Measurements from ENCODE around the gene MAL.

MAL gene

DNA sequence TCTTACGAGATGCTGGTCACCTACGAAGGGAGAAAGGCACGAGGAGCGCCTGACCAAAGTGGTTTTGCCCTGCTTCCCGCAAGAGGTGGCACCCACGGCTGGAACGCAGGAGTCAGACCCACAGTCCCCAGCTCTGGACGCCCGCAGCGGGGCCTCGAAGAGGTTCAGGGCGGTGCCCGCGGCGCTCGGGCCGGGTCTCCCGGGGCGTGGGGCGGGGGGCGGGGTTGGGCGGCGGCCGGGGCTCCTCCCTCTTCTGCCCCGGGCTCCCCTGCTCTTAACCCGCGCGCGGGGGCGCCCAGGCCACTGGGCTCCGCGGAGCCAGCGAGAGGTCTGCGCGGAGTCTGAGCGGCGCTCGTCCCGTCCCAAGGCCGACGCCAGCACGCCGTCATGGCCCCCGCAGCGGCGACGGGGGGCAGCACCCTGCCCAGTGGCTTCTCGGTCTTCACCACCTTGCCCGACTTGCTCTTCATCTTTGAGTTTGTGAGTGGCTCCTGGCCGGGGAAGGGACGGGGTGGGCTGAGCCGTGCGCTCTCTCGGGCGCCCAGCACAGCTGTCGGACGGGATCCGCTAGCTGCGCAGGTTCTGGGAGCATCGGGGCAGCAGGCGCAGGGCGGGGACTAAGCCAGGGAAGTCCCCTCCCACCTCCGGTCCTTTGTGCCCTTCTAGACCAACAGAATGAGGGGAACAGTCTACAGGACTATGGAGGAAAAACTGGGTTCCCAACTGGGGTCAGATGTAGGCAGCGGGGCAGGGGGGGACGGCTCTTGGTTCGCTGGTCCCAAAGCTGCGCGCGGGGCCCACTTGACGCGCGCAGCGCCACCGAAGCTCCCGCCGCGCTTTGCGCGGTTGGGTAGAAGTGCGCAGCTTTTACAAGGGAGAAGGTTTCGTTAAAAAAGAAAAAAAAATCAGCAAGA lies at the start of gene MAL:
TSS of gene MAL (plus strand) at position 303 of the 914 bp plus-strand sequence. CDS start at position 388, 85 bp downstream.
- peak; percentile 51 for DNase-seq (ENCODE audit: low spot score)

DNA sequence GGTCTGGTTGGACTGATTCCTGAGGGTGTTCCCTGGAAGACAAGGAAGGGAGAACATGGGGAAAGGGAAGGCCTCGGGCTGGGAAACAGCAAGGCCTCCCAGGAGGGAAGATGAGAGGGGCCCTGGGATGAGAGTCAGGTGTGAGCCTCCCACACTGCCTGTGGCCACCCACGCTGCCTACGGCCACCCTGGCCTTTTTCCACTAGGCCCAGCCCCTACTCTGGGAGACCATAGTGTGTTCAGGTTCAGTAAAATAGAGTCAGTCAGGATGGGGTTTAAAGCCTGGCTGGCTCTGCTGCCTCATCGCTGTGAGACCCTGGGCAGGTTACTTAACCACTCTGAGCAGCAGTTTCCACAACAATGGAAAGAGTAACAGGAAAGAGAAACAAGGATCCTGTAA lies 47.7 kb upstream of the MAL start:
- DNase-seq (ENCODE audit: low spot score), result no peak

DNA sequence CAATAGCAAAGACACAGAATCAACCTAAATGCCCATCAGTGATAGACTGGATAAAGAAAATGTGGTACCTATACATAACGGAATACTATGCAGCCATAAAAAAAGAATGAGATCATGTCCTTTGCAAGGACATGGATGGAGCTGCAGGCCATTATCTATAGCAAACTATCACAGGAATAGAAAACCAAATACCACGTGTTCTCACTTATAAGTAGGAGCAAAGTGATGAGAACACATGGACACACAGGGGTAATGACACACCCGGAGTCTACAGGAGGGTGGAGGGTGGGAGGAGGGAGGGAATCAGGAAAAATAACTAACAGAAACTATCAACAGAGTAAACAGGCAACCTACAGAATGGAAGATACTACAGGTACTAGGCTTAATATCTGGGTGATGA lies 46.6 kb upstream of the MAL start:
- DNase-seq (ENCODE audit: low spot score), result no peak

DNA sequence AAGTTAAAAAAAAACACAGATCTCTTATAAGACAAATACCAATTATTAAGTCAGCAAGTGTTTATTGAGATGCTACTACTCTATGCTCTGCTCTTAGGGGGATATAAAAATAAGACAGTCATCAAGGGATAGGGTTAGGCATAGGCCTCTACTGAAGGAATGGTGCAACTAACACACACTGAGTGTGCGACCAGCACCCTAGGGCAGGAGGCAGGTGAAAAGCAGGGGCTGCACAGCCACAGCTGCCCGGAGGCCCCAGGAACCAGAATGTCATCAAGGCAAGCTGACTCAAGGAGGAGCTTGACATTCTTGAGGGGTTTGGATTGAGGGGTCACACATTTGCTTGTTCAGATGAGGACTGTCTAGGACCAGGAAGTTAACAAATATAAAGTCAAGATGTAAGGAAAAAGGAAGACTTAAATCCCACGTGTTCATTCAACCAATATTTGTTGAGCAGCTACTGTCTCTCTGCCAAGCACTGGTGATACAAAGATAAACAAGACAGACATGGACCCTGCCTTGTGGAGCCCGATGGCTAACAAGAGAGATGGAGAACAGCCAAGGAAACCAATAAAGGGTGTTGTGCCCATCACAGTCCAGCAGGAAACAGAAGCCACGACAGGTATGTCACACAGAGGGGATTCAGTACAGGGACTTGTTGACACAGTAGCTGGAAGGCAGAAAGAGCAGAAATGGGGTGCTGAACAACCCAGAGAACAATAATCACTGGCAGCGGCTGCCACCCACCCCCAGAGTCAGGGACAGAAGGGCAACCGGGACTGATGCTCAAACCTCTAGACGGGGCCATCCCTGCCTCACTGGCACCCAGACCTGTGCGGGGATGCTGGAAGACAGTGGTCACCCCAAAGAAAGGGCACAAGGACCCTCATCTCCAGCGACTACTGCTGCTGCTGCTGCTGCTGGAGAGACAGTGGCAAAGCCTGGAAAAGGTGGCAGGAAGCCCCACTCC lies 45.8 kb upstream of the MAL start:
- no peak for DNase-seq (ENCODE audit: low spot score)

DNA sequence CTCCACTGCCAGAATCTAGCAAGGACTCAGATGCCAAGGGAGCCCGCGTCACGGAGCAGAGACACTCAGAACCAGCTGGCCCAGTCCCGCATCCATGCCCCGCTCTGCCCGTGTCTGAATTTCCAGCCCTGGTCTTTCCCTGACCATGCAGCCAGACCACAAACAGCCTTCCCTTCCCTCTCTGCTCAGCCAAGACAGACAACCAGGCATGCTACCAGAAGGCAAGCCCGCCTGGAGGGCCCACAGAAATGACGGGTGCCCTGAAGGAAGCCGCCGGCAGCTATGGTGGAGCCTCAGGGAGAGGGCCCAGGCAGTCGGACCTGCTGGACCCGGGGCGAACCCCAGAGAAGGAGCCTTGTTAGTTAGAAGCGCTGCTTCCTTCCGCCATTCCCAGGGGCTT lies 45.1 kb upstream of the MAL start:
- no peak for DNase-seq (ENCODE audit: low spot score)

DNA sequence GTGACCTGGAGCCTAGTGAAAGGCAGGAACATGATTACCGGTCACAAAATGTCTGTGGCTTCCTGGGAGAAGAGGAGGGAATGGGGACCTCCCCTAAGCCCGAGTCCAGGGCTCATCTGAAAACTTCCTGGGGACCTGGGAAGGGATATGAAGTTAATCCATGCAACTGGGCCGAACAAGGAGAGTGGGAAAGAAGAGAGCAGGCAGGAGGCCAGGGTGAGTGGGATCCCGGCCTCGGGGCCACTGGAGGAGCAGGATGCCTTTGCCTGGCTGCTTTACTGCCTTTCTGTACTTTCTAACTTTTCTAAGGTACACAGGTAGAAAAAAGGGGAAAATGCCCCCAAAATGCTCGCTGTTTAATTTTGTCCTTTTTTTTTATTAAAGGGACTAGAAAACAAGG lies 43.4 kb upstream of the MAL start:
- no peak for DNase-seq (ENCODE audit: low spot score)

DNA sequence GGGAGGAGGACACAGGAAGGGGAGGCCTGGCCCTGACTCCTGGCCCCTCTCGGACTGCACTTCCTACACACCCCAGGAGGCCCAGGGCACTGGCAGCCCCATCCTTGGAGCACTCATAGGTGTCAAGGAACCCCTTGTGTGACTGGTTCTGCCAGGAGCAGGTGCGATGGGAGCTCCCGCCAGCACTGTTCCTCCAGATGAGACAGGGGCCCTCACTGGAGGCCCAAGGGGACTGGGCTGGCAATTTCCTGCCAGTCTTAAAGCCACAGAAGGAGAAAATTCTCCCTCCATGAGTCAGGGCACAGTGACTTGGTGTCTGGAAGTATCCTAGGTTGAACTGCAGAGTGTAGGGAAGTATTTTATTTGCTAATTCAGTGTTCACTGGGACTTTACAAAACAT lies 42.8 kb upstream of the MAL start:
- DNase-seq (ENCODE audit: low spot score), result no peak

DNA sequence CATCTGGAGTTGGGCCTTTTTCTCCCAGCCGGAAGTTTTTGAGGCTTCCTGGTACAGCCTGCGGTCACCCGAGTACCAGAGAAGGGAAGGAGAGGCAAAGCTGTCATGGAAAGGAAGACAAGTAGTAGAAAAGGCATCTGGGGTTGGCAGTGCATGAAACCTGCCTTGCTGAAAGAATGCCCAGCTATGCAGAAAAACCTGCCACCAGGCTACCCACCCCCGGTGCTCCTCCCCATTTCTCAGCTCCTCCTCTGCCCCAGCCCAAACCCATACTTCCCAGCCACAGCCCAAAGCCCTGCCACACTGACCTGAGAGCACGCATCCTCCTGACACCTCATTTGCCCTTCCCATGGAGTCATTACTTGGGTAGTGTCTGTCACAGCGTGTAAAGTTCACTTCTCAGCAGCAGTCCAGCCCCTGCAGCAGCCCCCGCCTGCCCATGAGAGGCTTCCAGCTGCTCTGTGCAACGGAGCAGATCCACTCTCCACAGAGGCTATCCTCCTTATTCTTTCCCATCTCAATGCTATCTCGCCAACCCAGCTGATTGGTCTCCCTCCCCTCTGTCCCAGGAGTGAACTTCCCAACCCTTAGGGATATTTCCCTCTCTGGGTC lies 40.4 kb upstream of the MAL start:
- no peak for DNase-seq (ENCODE audit: low spot score)

DNA sequence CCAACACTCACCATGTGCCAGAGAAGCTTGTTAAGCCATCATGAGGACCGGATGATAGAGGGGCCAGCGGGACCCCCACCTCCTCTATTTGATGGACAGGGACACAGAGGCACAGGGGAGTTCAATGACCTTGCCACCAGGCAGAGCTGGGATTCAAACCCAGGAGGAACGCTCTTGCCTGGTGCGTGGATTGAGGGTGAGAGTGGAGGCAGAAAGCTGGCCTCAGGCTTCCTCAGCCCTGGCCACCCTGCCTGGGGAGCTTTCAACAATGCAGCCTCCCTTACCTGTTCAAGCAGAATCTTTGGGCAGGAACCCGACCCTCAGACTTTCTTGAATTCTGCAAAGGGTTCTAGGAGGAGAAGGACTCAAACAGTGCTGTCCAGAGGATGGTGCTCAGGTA lies 39.9 kb upstream of the MAL start:
- DNase-seq (ENCODE audit: low spot score), result no peak

DNA sequence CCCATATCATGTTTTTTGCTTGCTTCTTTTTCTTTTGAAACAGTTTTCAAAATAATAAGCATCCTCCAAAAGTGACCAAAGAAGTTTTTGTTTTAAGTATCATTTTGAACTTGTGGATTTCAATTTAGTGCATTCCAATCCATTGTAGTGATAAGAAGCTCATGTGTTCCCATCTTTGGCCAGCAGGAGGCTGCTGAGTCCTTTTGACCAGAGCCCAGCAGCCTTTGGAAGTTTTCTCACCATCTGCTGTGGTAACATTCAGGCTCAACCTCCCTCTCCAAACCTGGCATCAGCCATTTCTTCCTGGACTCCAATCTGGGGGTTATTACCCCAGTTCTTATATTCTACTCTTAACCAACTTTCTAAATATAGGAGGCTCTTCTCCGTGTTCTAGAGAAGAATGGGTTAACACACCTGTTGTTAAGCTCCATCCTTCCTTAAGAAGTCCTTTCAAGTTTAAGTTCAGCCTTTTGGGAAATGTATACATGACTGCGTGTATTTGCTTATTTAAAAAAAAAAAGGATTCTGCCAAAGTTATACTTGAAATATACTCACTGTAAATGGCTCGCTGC lies 39.0 kb upstream of the MAL start:
- peak; percentile 24 for DNase-seq (ENCODE audit: low spot score)

DNA sequence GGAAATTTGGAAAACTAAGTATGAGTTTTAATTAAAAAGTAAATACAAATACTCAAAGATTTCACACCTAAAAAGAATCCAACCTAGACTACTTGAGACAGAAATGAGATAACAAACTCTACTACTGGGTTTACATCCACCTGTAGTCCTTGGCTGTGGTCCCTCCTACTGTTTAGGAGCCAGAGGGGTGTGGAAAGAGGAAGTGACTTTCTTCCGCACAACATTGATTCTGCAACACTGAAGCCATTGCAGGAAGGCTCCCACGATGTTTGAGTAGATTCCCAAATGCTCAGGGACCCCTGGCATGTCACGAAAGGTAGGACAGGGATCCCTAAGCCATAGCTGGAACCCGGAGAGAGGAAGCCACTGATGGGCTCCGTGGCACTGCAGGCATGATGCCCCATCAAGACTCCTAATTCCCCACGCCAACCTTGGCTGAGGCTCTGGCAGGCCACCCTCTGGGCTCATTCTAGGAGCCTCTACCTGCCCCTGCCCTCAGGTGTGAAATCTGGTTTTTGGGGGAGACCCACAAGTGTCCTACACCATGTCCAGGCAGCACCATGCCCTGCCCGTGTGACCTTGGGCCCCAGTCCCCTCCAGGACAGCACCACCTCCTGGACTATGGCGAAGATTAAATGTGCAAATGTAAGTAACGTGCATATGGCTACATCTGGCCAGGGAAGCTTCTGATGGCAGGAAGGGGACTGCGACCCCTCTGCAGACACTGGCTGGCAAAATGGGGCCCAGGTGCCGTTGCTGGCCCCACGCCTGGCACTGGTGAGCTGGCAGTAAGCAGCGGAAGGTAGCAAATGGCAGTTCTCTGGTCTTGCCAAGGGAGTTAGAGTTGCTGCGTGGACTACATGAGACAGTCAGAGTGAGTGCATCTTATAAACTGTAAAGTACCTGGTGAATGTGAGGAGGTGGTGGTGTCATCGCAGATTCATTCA lies 38.2 kb upstream of the MAL start:
- no peak for DNase-seq (ENCODE audit: low spot score)

DNA sequence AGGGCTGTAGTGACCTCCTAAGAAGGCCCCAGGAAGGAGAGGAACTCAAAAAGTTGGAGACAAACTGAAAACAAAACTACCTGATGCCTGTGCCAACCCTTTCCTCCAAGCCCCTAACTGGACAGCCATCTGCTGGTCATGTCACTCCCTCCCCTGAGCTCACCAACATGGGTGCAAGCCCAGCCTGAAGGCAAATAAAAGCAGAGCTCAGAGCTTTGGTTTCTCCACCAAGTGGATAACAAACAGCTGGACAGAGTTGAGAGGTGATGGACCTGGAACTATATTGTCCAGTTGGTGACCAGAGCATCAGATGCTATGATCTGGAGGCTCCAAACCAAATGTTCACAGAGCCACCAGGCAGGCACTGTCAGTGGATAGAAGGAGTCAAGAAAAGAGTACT lies 34.6 kb upstream of the MAL start:
- DNase-seq (ENCODE audit: low spot score), result no peak

DNA sequence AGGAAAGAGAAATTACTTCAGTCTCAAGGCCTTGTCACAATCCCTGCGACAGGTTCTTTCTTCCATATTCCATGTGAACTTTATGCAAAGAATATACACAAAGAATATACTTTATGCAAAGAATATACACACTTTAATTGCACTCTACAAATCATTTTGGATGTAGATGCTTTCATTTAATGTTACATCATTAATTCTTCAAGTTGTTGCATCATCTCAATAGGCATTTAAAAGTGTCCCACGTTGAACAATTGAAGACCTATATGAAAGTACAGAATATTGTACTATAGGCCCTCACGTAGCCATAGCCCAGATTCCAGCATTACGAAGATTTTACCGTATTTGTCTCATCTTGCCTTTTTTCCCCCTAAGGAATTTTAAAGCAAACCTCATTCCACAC lies 33.1 kb upstream of the MAL start:
- DNase-seq (ENCODE audit: low spot score), result no peak

DNA sequence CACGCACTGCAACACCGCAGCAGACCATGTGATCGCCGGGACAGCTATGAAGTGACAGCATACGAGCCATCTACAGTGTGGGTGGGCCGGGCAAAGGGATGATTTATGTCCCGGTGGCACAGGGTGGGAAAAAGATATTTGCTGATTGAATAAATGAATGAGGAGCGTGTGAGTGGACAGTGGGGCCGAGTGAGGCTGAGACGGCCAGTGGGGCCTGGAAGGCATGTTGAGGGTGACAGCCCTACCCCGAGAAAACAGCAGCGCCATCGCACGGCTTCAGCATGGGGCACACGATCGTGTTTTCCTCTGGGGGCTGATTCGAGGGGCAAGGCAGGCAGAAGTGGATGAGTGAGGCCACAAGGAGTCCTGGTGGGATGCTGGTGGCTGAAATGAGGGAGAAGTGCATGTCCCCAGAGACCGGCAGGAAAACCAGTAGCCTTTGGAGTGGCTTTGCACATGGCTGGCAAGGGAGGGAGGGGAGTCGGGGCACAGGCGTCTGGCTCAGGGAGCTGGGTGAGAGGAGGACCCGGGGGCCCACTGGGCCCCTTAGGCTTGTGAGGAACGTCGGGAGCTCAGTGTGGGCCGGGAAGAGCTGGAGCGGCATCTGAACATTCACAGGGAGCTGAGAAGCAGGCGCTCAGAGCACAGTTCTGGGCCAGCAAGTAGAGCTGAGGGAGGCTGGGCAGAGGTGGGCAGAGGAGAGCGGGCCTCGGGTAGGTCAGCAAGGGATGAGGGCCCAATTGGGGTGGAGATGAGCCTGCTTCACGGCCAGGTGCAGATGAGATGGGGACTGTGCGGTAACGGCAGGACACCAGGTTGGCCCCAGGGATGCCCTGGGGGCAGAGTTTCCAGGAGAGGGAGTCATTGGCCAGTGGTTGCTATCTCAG lies 32.1 kb upstream of the MAL start:
- no peak for DNase-seq (ENCODE audit: low spot score)

DNA sequence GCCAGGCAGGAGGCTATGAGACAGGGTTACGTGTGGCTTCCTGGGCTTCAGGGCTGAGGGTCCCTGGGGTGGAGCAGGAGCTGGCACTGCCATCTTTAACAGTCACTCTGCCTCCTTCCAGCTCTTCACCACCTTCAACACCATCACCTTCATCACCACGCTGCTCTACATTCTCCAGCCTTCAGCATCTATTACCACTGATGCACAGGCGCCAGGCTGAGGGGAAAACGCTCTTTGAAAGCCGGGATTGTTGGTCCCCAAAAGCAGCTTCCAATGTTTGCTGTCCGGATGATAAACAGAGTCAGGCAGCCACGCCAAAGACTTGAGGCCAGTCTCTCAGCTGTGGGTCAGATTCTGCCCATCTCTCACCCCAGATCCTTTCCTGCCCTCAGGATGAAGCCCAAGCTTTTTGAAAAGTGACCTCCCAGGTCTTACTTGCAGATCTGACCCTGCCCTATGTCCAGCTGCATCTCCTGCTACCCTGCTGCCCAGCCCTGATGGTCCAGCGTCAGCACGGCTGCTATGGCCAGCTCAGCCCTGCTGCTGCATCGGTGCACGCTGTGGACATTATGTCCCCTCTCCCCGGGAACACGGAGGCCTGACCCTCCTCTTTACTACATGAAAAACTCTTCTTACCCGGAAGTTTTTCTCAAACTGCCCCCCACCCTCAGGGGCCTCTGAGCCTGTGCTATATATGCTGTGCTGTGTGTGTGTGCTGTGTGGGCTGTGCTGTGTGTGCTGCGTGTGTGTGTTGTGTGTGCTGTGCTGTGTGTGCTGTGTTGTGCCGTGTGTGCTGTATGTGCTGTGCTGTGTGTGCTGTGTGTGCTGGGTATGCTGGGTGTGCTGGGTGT lies 31.2 kb upstream of the MAL start:
- DNase-seq (ENCODE audit: low spot score), result no peak

DNA sequence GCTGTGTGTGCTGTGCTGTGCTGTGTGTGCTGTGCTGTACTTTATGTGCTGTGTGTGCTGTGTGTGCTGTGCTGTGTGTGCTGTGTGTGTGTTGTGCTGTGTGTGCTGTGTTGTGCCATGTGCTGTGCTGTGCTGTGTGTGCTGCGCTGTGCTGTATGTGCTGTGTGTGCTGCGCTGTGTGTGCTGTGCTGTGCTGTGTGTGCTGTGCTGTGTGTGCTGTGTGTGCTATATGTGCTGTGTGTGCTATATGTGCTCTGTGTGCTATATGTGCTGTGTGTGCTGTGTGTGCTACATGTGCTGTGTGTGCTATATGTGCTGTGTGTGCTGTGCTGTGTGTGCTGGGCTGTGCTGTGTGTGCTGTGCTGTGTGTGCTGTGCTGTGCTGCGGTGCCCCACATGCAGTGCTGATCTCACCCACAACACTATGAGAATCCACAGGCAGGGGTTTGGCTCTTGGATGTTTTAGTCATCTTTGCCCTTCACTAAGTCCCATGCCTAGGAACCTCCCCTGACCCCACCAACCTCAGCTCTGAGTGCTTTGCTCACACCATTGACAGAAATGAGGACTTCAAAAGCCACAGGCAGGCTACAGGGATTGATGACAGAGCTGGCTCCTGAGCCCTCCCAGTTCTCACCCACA lies 30.5 kb upstream of the MAL start:
- DNase-seq (ENCODE audit: low spot score), result no peak

DNA sequence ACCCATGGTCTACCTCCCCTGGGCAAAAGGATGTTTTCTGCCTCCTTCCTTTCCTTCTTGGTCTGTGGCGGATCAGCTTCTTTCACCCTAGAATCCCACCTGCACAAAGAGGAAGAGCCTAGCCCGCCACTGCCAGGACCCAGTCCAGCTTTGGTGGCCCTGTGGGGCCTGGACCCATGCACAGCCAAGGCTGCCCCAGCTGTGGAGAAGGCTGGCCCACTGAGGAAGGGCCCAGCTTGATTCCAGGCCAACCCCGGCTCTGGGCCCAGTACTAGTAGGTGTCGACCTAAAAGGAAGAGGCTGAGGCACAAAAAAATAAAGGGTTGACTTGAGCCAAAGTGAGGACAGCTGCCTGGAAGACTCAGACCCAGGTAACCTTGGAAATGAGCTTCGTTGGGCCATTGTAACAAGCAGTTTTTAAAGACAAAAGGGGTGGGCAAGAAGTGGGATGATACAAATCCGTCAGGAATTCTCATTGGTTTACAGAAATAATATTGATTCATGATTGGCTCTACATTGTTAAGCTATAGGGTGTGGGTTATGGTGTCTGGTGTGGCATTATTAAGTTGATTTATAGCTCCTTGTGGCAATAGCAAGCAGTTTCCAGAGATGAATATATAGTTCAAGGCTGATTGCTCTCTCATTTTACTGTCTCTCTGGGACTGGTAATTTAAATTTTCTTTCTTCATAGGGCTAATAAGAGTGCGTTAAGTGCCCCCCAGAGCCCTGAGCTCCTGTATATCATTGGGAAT lies 29.8 kb upstream of the MAL start:
- no peak for DNase-seq (ENCODE audit: low spot score)
